ENCODE results near the gene PARVG.
A peak's percentile ranks its signal among the peaks of the same experiment; 100 is the strongest.

The PARVG gene

DNA sequence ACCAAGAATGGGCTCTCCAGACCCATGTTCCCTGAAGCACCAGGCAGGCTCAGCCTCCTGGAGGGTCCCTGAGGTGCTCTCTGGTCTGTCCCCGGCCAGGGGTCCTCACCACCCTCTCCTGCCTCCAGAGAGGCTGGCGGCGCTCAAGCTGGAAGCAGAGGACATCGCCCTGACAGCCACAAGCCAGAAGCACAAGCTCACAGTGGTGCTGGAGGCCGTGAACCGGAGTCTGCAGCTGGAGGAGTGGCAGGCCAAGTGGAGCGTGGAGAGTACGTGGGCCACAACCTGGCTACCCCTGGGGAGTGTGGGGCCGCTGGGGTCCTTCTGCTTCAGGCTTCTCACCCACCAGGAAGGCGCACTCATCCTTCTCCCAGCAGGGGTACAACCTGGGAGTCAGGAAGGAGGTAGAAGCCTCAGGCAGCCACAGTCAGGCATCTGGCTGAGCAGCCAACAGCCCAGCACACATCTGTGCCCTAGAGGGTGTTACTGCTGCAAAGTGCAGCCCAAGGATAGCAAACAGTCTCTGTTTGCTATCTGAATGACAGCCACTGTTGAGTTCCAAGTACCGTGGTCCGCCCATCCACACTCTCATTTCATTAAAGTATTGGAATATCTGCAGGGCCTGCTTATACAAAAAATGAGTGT is 8.4 kb downstream of the PARVG start:
- Histone ChIP-seq H3K27me3 (no peaks in the 10 kb centered on the region), H3K4me1 (no peaks in the 10 kb centered on the region), H3K4me3 (ENCODE audit: low read depth, low read length) (no peak overlapping the region), H3K9me3 (no peaks in the 10 kb centered on the region), H3K36me3 (no peaks in the 10 kb centered on the region)
- DNase-seq = no peak
- TF ChIP-seq, protein P1, sequence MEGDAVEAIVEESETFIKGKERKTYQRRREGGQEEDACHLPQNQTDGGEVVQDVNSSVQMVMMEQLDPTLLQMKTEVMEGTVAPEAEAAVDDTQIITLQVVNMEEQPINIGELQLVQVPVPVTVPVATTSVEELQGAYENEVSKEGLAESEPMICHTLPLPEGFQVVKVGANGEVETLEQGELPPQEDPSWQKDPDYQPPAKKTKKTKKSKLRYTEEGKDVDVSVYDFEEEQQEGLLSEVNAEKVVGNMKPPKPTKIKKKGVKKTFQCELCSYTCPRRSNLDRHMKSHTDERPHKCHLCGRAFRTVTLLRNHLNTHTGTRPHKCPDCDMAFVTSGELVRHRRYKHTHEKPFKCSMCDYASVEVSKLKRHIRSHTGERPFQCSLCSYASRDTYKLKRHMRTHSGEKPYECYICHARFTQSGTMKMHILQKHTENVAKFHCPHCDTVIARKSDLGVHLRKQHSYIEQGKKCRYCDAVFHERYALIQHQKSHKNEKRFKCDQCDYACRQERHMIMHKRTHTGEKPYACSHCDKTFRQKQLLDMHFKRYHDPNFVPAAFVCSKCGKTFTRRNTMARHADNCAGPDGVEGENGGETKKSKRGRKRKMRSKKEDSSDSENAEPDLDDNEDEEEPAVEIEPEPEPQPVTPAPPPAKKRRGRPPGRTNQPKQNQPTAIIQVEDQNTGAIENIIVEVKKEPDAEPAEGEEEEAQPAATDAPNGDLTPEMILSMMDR (IDR thresholded peaks at IDR 0.05; ENCODE audit: low read depth, low read length) = no peak

DNA sequence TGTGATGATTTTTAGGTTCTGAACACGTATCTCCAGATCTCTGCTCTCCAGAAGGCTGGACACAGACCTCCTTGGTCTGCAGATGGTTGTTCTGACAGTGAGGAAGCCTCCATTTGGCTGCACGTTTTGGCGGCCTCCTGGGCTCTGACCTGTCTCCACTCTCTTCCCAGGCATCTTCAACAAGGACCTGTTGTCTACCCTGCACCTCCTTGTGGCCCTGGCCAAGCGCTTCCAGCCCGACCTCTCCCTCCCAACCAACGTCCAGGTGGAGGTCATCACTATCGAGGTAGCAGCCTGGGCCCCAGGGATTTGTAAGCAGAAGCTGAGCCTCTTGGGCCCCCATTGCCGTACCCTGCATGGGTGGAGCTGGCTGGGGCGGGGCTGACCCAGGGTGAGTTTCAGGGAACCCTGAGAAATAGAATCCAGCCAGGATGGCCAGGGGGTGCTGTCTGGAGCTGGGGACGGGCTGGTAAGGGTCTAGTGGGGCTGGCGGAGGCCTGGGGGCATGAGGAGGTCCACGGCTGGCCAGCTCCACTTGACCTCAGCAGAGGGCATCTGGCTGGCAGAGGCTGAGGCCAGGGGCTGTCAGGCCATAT is 9.8 kb downstream of the PARVG start:
- no peak for DNase-seq
- H3K4me1 ChIP-seq = no peaks in the 10 kb centered on the region
- no peaks in the 10 kb centered on the region for H3K9me3 ChIP-seq
- no peak overlapping the region for H3K4me3 ChIP-seq (ENCODE audit: low read depth, low read length)
- no peaks in the 10 kb centered on the region for H3K27me3 ChIP-seq
- TF ChIP-seq, protein P1 (IDR thresholded peaks at IDR 0.05; ENCODE audit: low read depth, low read length) = no peak
- H3K36me3 ChIP-seq = no peaks in the 10 kb centered on the region

DNA sequence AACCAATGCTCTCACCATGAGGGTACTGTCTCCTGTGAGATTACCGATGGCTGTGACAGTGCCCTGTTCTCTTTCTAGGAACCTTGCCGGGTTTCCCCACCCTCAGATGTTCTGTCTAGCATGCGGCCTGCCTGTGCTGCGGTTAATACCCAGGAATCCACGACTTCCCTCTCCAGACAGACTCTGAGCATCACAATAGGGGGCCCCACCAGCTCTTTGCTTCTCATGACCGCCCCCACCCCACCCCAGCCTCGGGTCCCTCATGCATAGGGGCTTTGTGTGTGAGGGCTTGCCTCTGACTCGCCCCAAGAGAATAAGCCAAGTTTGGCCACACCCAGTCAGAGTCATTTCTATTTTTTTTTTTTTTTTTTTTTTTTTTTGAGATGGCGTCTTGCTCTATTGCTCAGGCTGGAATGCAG is 10.3 kb downstream of the PARVG start:
- Histone ChIP-seq H3K4me3 (ENCODE audit: low read depth, low read length) (no peak overlapping the region), H3K9me3 (no peaks in the 10 kb centered on the region), H3K4me1 (no peaks in the 10 kb centered on the region), H3K27me3 (no peaks in the 10 kb centered on the region), H3K36me3 (no peaks in the 10 kb centered on the region)
- DNase-seq = no peak
- TF ChIP-seq, protein P1 (IDR thresholded peaks at IDR 0.05; ENCODE audit: low read depth, low read length) = no peak

DNA sequence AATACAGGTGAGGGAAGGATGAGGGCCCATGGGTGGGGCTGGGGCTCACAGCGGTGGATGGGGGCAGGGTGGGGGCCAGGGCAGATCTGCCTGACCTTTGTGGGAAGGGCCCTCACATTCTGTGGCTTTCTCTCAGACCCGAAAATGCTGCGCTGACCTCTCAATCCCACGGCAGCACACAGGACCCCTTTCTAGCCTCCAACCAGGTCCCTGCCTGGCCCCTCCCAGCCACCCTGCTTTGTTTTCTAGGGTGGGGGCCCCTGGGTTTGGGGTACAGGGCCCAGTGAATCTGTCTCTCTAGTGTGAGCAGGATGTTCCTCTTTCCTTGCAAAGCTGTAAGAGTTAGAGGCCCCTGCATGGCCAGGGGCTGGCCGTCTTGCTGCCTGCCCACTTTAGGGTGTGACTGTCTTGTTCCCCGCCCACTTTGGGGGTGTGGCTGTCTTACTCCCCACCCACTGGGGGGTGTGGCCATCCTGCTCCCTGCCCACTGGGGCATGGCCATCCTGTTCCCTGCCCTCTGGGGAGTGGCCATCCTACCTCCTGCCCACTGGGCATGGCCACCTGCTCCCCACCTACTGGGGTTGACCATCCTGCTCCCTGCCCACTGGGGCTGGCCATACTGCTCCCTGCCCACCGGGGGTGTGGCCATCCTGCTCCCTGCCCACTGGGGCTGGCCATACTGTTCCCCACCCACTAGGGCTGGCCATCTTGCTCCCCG is 11.5 kb downstream of the PARVG start:
- Histone ChIP-seq H3K36me3 (no peaks in the 10 kb centered on the region), H3K9me3 (no peaks in the 10 kb centered on the region), H3K4me1 (no peaks in the 10 kb centered on the region), H3K27me3 (no peaks in the 10 kb centered on the region), H3K4me3 (ENCODE audit: low read depth, low read length) (no peak overlapping the region)
- peak; percentile 80 for DNase-seq
- TF ChIP-seq, protein P1 (IDR thresholded peaks at IDR 0.05; ENCODE audit: low read depth, low read length) = no peak

DNA sequence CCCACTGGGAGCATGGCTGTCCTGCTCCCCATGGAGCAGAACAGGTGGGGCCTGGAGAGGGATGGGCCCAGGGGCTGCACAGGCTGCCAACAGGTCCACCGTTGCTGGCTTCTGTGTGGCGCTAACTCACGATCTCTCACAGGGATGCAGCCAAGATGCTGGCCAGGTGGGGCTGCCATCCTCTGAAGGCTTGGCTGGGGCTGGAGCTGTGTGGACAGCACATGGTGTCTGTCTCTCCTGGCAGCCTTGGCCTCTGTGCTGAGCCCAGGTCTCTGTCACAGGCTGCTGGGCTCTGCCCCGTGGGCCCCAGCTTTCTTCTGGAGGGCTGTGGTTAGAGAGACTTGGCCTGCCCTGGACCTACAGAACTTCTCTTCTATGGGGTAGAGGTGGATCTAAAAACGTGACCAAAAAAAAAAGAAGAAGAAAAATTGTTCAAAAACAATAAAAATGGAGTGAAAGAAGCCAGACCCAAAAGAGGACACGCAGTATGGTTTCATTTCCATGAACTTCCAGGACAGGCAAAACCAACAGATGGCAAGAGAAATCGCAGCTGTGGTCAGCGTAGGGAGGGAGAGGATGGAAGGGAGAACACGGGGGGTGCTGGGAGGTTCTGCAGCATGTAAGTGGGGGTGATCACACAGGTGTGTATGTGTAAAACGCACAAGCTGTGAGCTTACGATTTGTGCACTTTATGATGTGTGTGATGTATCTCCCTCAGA is 12.2 kb downstream of the PARVG start:
- no peak for DNase-seq
- Histone ChIP-seq H3K36me3 (no peaks in the 10 kb centered on the region), H3K9me3 (no peaks in the 10 kb centered on the region), H3K4me3 (ENCODE audit: low read depth, low read length) (no peak overlapping the region), H3K27me3 (no peaks in the 10 kb centered on the region), H3K4me1 (no peaks in the 10 kb centered on the region)
- TF ChIP-seq, protein P1 (IDR thresholded peaks at IDR 0.05; ENCODE audit: low read depth, low read length) = no peak

All from BE2C (cell line).